T follicular helper cell (primary cell): ENCODE measurements around the gene RASSF3.
A peak's percentile ranks its signal among the peaks of the same experiment; 100 is the strongest.
"Not testable (repeated sequence)": the region's sequence is repeated elsewhere in the genome, so short reads cannot be mapped to it uniquely, and the experiment has no call there.

ENCODE experiments used
- DNase-seq: peaks from one replicate; pipeline ENCODE4 v3.0.0-alpha.2; 2020; ENCODE audit warnings: low read depth

RASSF3 gene

GRCh38 chr12:64633940-64634337 is 23.6 kb downstream of the RASSF3 start:
- no peak for DNase-seq

- no peak for DNase-seq
These were observed 24.3 kb downstream of the RASSF3 start for GRCh38 chr12:64634508-64635092.

- no peak for DNase-seq
These were observed 25.2 kb downstream of the RASSF3 start for GRCh38 chr12:64635356-64635998.

GRCh38 chr12:64636856-64637255 is 26.6 kb downstream of the RASSF3 start:
- DNase-seq = no peak

GRCh38 chr12:64639466-64639865 is 29.2 kb downstream of the RASSF3 start:
- DNase-seq = no peak

GRCh38 chr12:64646318-64646717 is 36.0 kb downstream of the RASSF3 start:
- DNase-seq = no peak

GRCh38 chr12:64649487-64649886 is 39.2 kb downstream of the RASSF3 start:
- DNase-seq = no peak

GRCh38 chr12:64650762-64651161 is 40.5 kb downstream of the RASSF3 start:
- no peak for DNase-seq

GRCh38 chr12:64652346-64652745 is 42.1 kb downstream of the RASSF3 start:
- no peak for DNase-seq

GRCh38 chr12:64653123-64653522 is 42.8 kb downstream of the RASSF3 start:
- DNase-seq = no peak

- not testable (repeated sequence) for DNase-seq
These were observed 43.6 kb downstream of the RASSF3 start for GRCh38 chr12:64653907-64654306.

GRCh38 chr12:64655141-64655540 is 44.8 kb downstream of the RASSF3 start:
- no peak for DNase-seq

- no peak for DNase-seq
These were observed 46.1 kb downstream of the RASSF3 start for GRCh38 chr12:64656429-64656828.

GRCh38 chr12:64658892-64659481 is 48.7 kb downstream of the RASSF3 start:
- DNase-seq = no peak

GRCh38 chr12:64660237-64661018 is 50.1 kb downstream of the RASSF3 start:
- no peak for DNase-seq

GRCh38 chr12:64663015-64663414 is 52.7 kb downstream of the RASSF3 start:
- DNase-seq = no peak

GRCh38 chr12:64665514-64665913 is 55.2 kb downstream of the RASSF3 start:
- DNase-seq = peak; percentile 66

GRCh38 chr12:64666054-64666914 is 56.0 kb downstream of the RASSF3 start:
- DNase-seq = no peak

- DNase-seq = no peak
These were observed 57.5 kb downstream of the RASSF3 start for GRCh38 chr12:64667793-64668192.

- peak; percentile 48 for DNase-seq
These were observed 59.1 kb downstream of the RASSF3 start for GRCh38 chr12:64669270-64669842.

GRCh38 chr12:64670019-64670418 is 59.7 kb downstream of the RASSF3 start:
- no peak for DNase-seq
